ENCODE results near the gene VMP1. TPM values are rescaled to one million over a fixed set of nuclear protein-coding genes. Genes with fewer than 3 reads are reported as not detected.

Gene VMP1
- total and polyA plus RNA-seq, 2 of the 13 experiments (the other 11 are each of a cell fraction or from before 2014, with no cell fraction given), result 186 to 271 TPM

DNA sequence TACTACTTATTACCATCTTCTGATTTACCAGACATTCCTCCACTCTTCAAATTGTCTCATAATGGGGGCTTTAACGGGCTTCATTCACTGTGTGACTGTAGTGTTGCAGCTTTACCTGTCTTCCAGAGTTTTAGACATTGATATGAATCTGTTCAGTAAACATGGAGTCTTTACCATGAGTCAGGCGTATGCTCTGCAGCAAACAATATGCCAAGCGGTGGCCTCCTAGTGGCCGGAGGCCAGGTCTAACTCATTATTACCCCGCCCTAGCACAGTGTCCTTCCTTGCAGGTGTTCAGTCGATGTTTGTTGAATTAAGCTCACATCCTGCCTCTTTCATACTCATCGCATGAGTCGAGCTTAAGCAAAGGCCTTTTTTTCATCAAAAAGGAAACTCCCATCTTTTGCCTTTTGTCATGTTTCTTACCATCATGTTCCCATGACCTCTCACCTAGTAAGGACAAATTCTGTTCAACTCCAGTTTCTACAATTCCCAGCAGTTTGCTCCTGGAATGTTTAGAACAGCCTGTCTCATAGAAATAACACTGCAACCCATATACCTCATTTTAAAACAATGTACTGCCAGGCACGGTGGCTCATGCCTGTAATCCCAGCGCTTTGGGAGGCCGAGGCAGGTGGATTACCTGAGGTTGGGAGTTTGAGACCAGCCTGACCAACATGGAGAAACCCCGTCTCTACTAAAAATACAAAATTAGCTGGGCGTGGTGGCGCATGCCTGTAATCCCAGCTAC lies 145.9 kb downstream of the VMP1 start (continued):
- TF ChIP-seq, protein P1, sequence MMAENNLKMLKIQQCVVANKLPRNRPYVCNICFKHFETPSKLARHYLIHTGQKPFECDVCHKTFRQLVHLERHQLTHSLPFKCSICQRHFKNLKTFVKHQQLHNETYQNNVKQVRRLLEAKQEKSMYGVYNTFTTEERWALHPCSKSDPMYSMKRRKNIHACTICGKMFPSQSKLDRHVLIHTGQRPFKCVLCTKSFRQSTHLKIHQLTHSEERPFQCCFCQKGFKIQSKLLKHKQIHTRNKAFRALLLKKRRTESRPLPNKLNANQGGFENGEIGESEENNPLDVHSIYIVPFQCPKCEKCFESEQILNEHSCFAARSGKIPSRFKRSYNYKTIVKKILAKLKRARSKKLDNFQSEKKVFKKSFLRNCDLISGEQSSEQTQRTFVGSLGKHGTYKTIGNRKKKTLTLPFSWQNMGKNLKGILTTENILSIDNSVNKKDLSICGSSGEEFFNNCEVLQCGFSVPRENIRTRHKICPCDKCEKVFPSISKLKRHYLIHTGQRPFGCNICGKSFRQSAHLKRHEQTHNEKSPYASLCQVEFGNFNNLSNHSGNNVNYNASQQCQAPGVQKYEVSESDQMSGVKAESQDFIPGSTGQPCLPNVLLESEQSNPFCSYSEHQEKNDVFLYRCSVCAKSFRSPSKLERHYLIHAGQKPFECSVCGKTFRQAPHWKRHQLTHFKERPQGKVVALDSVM (CRISPR knock-in tag; IDR thresholded peaks at IDR 0.05), result peak; percentile 44; the same call in 1 of the 2 replicates
- no peak for TF ChIP-seq CENPX (CRISPR knock-in tag; IDR thresholded peaks at IDR 0.05)
- TF ChIP-seq CENPBD1 (CRISPR knock-in tag; IDR thresholded peaks at IDR 0.05; ENCODE audit: borderline replicate concordance, low read depth), result 0 out of 2 replicates have a peak, but pooled peaks have one; percentile 77
- TF ChIP-seq ZBTB3 (CRISPR knock-in tag; IDR thresholded peaks at IDR 0.05; ENCODE audit: borderline replicate concordance, low read depth), result peak; percentile 94; the same call in 1 of the 2 replicates
- TF ChIP-seq MAX (IDR thresholded peaks at IDR 0.05), result peak; percentile 86
- no peak for TF ChIP-seq ZNF496 (CRISPR knock-in tag; IDR thresholded peaks at IDR 0.05; ENCODE audit: insufficient replicate concordance)
- no peak for TF ChIP-seq TBP (CRISPR knock-in tag; IDR thresholded peaks at IDR 0.05)
- no peak for TF ChIP-seq ZBTB10 (CRISPR knock-in tag; IDR thresholded peaks at IDR 0.05; ENCODE audit: borderline replicate concordance)
- TF ChIP-seq BCL6 (CRISPR knock-in tag; IDR thresholded peaks at IDR 0.05), result peak; percentile 79
- peak; percentile 75 for TF ChIP-seq STAG1 (CRISPR knock-in tag; IDR thresholded peaks at IDR 0.05)
- TF ChIP-seq FOXP1 (IDR thresholded peaks at IDR 0.05), result no peak
- peak; percentile 89 for TF ChIP-seq FOXP1 (CRISPR knock-in tag; IDR thresholded peaks at IDR 0.05)
- TF ChIP-seq MXI1 (IDR thresholded peaks at IDR 0.05; ENCODE audit: borderline replicate concordance, low read depth, low read length), result peak; percentile 56; the same call in 1 of the 3 replicates
- peak; percentile 81 for TF ChIP-seq ARNT2 (CRISPR knock-in tag; IDR thresholded peaks at IDR 0.05; ENCODE audit: low read depth)
- peak; percentile 95 for TF ChIP-seq CTCF (CRISPR knock-in tag; IDR thresholded peaks at IDR 0.05)
- peak; percentile 99 for TF ChIP-seq FOXA3 (CRISPR knock-in tag; IDR thresholded peaks at IDR 0.05)
- peak; percentile 95 for TF ChIP-seq ZNF772 (CRISPR knock-in tag; IDR thresholded peaks at IDR 0.05)
- TF ChIP-seq ZNF333 (CRISPR knock-in tag; IDR thresholded peaks at IDR 0.05; ENCODE audit: borderline replicate concordance), result peak; percentile 22; the same call in 1 of the 2 replicates
- peak; percentile 29; the same call in 1 of the 2 replicates for TF ChIP-seq CHD4 (IDR thresholded peaks at IDR 0.05; ENCODE audit: borderline replicate concordance, low read length)
- TF ChIP-seq CCAR2 (optimal IDR thresholded peaks at IDR 0.05; ENCODE audit: low read depth, low read length), result no peak
- peak; percentile 67 for TF ChIP-seq NFE2L2 (IDR thresholded peaks at IDR 0.05; ENCODE audit: low read length)
- peak; percentile 99 for TF ChIP-seq ZNF614 (CRISPR knock-in tag; IDR thresholded peaks at IDR 0.05; ENCODE audit: borderline replicate concordance)
- peak; percentile 100 for TF ChIP-seq MIXL1 (CRISPR knock-in tag; IDR thresholded peaks at IDR 0.05)
- 0 out of 2 replicates have a peak, but pooled peaks have one; percentile 96 for TF ChIP-seq SP140L (CRISPR knock-in tag; IDR thresholded peaks at IDR 0.05; ENCODE audit: borderline replicate concordance)
